NT2/D1 (cell line): ENCODE data around the gene PAK5.

Experiments used
- SUZ12 ChIP-seq: IDR thresholded peaks from 2 replicates; pipeline ENCODE4 v1.6.1; 2011; ENCODE audit not compliant: insufficient read length, insufficient read depth; ENCODE audit errors: extremely low read depth
- YY1 ChIP-seq: IDR thresholded peaks from 2 replicates; pipeline ENCODE4 v1.6.1; 2011; ENCODE audit not compliant: insufficient read length, insufficient read depth

DNA sequence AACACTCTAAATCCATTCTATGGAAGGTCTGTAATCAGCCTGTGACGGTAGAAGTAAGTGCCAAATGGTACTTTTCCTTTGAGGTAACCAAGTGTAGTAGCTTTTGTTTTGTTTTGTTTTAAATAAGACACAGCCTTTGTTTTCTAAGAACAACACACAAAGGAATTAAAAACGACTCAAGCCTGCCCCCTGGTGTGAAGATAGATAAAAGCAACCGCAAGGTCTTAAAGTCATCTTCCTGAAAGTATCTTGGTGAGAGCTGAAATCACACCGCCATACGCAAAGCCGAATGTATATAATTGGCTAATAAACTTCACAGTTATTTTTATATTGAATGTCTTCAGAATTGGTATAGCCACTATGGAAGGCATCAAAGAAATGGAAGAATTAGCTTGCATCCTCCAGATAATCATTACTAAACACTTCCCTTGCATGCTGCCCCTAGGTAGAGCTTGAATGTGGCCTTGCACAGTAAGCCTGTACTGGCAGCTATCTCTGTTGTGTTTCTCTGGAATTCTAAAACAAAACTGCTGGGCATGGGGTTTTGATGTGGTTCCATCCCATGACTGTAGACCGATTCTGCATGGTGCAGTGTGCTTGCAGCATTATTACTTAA, 228.9 kb downstream of the PAK5 start:
- TF ChIP-seq YY1 (no peak), SUZ12 (no peak)
